Thymus (tissue), 11 donors: Measurements from ENCODE around the gene INF2. TPM values are rescaled to one million over a fixed set of nuclear protein-coding genes. Genes with fewer than 3 reads are reported as not detected.

Experiments used
- DNase-seq, 9 donors: peaks; one replicate each; pipeline ENCODE4 v3.0.0-alpha.2; 2013; ENCODE audit warnings: low spot score in 9 of 9, low read depth in 6 of 9, missing footprints in 1 of 9
- H3K27ac ChIP-seq, 2 donors: one replicate each; pipeline ENCODE4 v1.5.1; 2013; ENCODE audit warnings: control low read depth in 1 of 2, low read depth in 1 of 2, low read length in 1 of 2, mild to moderate bottlenecking in 1 of 2, moderate library complexity in 1 of 2
- H3K27me3 ChIP-seq, 2 donors: one replicate each; pipeline ENCODE4 v1.5.1; 2013; ENCODE audit warnings: low read length in 1 of 2; ENCODE audit not compliant: control insufficient read depth in 2 of 2, insufficient read depth in 1 of 2
- H3K36me3 ChIP-seq, 2 donors: one replicate each; pipeline ENCODE4 v1.5.1; 2013; ENCODE audit warnings: low read length in 1 of 2, mild to moderate bottlenecking in 1 of 2, moderate library complexity in 1 of 2; ENCODE audit not compliant: control insufficient read depth in 2 of 2, insufficient read depth in 2 of 2
- H3K4me1 ChIP-seq, 2 donors: one replicate each; pipeline ENCODE4 v1.5.1; 2013; ENCODE audit warnings: low read length in 2 of 2; ENCODE audit not compliant: control insufficient read depth in 2 of 2, insufficient read depth in 2 of 2
- H3K4me3 ChIP-seq, 2 donors: one replicate each; pipeline ENCODE4 v1.5.1; 2013; ENCODE audit warnings: low read length in 2 of 2, control low read depth in 1 of 2, mild to moderate bottlenecking in 1 of 2
- H3K9me3 ChIP-seq, 2 donors: one replicate each; pipeline ENCODE4 v1.5.1; 2013; ENCODE audit warnings: low read length in 1 of 2, mild to moderate bottlenecking in 1 of 2; ENCODE audit not compliant: control insufficient read depth in 2 of 2, insufficient read depth in 1 of 2
- WGBS: extraction: QIAGEN DNeasy Blood & Tissue Kit; methylation state at CpG from one replicate; pipeline ENCODE4 v1.1.7; 2013; 5-methylcytosine and 5-hydroxymethylcytosine counted together
- polyA plus RNA-seq: library from polyadenylated mRNA; stranded (reverse); fragments of 200-250 nt; gene quantifications from one replicate; pipeline ENCODE4 v1.2.3, GENCODE V29; 2013
- total RNA-seq: library from RNA; stranded (reverse); fragments of 120-200 nt; gene quantifications from one replicate; pipeline ENCODE4 v1.2.4, GENCODE V29; 2013
- donor health status: healthy.

The INF2 gene
- total and polyA plus RNA-seq, 2 donors = 8.7 to 57.9 TPM

- 93% methylated on average over 23 of the region's 23 CpGs for WGBS
- no peaks in the 10 kb centered on the region for H3K9me3 ChIP-seq
- DNase-seq = no peak
- H3K36me3 ChIP-seq = no peaks in the 10 kb centered on the region
- no peak overlapping the region for H3K27ac ChIP-seq
- H3K4me3 ChIP-seq = no peak overlapping the region
- peaks cover 0 to 8% of the 10 kb centered on the region in 2 donors for H3K27me3 ChIP-seq
- no peaks in the 10 kb centered on the region for H3K4me1 ChIP-seq
Measured at GRCh38 chr14:104732931-104733681, 43.7 kb downstream of the INF2 start.

- Histone ChIP-seq H3K27me3 (peaks cover 0 to 3% of the 10 kb centered on the region in 2 donors), H3K4me1 (no peaks in the 10 kb centered on the region), H3K9me3 (no peaks in the 10 kb centered on the region), H3K36me3 (no peaks in the 10 kb centered on the region), H3K4me3 (no peak overlapping the region), H3K27ac (no peak overlapping the region)
- no peak for DNase-seq
- WGBS = 95% methylated on average over 6 of the region's 6 CpGs
Measured at GRCh38 chr14:104734051-104734587, 44.7 kb downstream of the INF2 start.

GRCh38 chr14:104734601-104734990, 45.2 kb downstream of the INF2 start:
- no peak for DNase-seq
- Histone ChIP-seq H3K4me1 (no peaks in the 10 kb centered on the region), H3K27ac (no peak overlapping the region)

GRCh38 chr14:104734991-104735779, 45.8 kb downstream of the INF2 start:
- H3K4me1 ChIP-seq = no peaks in the 10 kb centered on the region
- no peaks in the 10 kb centered on the region for H3K36me3 ChIP-seq
- H3K4me3 ChIP-seq = no peak overlapping the region
- 96% methylated on average over 31 of the region's 31 CpGs for WGBS
- H3K27me3 ChIP-seq = peaks cover 0 to 3% of the 10 kb centered on the region in 2 donors
- no peak for DNase-seq
- H3K9me3 ChIP-seq = no peaks in the 10 kb centered on the region
- H3K27ac ChIP-seq = no peak overlapping the region

More at GRCh38 chr14:104734601-104734990, 45.2 kb downstream of the INF2 start:
- Histone ChIP-seq H3K9me3 (no peaks in the 10 kb centered on the region), H3K4me3 (no peak overlapping the region), H3K27me3 (peaks cover 0 to 3% of the 10 kb centered on the region in 2 donors), H3K36me3 (no peaks in the 10 kb centered on the region)
- WGBS = 97% methylated on average over 9 of the region's 9 CpGs

GRCh38 chr14:104735830-104736642, 46.6 kb downstream of the INF2 start:
- peaks cover 0 to 3% of the 10 kb centered on the region in 2 donors for H3K27me3 ChIP-seq
- H3K4me1 ChIP-seq = no peaks in the 10 kb centered on the region
- no peak overlapping the region for H3K4me3 ChIP-seq
- no peak for DNase-seq
- no peak overlapping the region for H3K27ac ChIP-seq
- H3K36me3 ChIP-seq = no peaks in the 10 kb centered on the region
- H3K9me3 ChIP-seq = no peaks in the 10 kb centered on the region
- 77% methylated on average over 26 of the region's 26 CpGs for WGBS

- Histone ChIP-seq H3K27me3 (peaks cover 0 to 3% of the 10 kb centered on the region in 2 donors), H3K27ac (no peak overlapping the region), H3K36me3 (no peaks in the 10 kb centered on the region), H3K4me3 (no peak overlapping the region), H3K4me1 (no peaks in the 10 kb centered on the region), H3K9me3 (no peaks in the 10 kb centered on the region)
- WGBS = 95% methylated on average over 18 of the region's 18 CpGs
- no peak for DNase-seq
Measured at GRCh38 chr14:104738375-104739019, 49.1 kb downstream of the INF2 start.

- Histone ChIP-seq H3K36me3 (no peaks in the 10 kb centered on the region), H3K4me1 (no peaks in the 10 kb centered on the region), H3K4me3 (no peak overlapping the region), H3K27ac (no peak overlapping the region), H3K9me3 (no peaks in the 10 kb centered on the region), H3K27me3 (peaks cover 0 to 3% of the 10 kb centered on the region in 2 donors)
- no peak for DNase-seq
- 97% methylated on average over 17 of the region's 17 CpGs for WGBS
Measured at GRCh38 chr14:104739026-104739425, 49.6 kb downstream of the INF2 start.

- H3K4me1 ChIP-seq = no peaks in the 10 kb centered on the region
- 95% methylated on average over 29 of the region's 29 CpGs for WGBS
- peaks cover 0 to 3% of the 10 kb centered on the region in 2 donors for H3K27me3 ChIP-seq
- no peak overlapping the region for H3K27ac ChIP-seq
- H3K9me3 ChIP-seq = no peaks in the 10 kb centered on the region
- DNase-seq = no peak
- no peaks in the 10 kb centered on the region for H3K36me3 ChIP-seq
- no peak overlapping the region for H3K4me3 ChIP-seq
Measured at GRCh38 chr14:104739546-104740516, 50.4 kb downstream of the INF2 start.
